HG03280 (cell line): ENCODE measurements around the gene LRIG3.
"Not testable (repeated sequence)": the region's sequence is repeated elsewhere in the genome, so short reads cannot be mapped to it uniquely, and the experiment has no call there.

Source experiments
- ATAC-seq: cut with Tn5 transposase; IDR thresholded peaks from one replicate; pipeline ENCODE4 v1.9.1; 2021; ENCODE audit warnings: mild to moderate bottlenecking, moderate library complexity; ENCODE audit not compliant: unreplicated experiment

Gene LRIG3

DNA sequence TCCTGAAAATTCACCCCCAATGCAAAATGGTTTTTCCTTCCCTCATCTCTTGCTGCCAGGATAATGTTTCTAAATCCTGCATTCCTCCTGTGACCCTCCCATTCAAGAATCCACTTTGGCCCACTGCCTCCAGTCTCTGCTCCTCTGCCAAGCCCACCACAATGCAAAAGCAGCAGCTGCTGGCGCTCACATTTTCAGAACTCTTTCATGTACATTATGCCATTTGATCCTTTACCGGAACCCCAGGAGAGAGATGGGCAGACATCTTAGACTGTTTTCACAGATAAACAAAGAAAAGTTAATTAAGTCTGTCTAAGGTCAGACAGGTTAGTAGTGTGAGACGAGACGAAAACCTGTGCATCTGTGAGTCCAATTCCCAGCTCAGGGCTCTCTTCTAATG is 12.9 kb downstream of the LRIG3 start:
- ATAC-seq: no peak

DNA sequence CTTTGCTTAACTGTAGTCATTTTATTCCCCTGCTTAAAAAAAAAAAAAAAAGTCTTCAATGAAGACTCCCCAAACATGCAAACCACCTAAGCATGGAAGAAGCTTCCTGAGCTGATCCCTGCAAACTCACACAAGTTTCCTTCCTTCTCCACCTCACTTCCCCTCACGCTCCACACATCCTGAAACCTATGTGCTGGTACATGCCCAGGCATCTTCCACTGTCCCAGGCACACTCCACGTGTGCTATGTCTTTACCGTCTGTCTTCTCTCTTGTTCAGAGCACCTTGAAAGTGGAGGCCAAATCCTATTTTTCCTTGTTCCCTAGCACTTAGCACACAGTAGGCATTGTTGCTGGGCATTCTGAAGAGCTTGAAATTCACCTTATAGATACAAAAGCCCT is 13.4 kb downstream of the LRIG3 start:
- no peak for ATAC-seq

DNA sequence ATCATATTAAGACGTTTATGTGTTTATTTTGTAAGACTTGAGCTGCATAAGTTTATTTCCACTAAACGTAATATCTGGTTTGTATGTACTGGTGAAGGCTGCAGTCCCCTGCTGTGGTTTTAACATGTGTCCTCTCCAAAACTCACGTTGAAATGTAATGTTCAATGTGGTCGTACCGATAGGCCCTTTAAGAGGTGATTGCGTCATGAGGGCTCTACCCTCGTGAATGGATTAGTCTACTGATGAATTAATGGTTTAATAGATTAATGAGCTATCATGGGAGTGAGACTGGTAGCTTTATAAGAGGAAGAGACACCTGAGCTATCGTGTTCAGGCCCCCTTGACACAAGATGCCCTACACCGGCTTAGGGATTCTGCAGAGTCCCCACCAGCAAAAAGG is 14.9 kb downstream of the LRIG3 start:
- no peak for ATAC-seq

DNA sequence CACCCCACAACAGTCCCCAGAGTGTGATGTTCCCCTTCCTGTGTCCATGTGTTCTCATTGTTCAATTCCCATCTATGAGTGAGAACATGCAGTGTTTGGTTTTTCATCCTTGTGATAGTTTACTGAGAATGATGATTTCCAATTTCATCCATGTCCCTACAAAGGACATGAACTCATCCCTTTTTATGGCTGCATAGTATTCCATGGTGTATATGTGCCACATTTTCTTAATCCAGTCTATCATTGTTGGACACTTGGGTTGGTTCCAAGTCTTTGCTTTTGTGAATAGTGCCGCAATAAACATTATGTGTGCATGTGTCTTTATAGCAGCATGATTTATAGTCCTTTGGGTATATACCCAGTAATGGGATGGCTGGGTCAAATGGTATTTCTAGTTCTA is 17.6 kb downstream of the LRIG3 start:
- ATAC-seq: not testable (repeated sequence)

DNA sequence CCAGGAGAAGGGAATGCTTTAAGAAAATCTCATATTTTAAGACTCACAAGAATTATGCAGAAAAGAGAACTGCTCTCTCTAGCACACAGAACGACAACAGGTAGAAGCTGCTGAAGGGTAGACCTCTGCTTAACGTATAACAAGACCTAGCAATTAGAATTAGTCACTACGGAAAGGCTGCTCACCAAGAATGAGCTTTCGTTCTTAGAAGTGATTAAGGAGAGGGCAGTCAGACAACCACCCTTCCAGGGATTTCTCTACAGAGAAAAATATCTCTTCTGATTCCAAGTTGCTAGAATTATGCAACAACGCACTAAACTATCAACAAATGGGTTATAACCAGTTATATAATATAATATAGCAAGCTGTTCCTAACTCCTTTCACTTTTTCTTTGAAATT is 18.6 kb downstream of the LRIG3 start:
- ATAC-seq: no peak

DNA sequence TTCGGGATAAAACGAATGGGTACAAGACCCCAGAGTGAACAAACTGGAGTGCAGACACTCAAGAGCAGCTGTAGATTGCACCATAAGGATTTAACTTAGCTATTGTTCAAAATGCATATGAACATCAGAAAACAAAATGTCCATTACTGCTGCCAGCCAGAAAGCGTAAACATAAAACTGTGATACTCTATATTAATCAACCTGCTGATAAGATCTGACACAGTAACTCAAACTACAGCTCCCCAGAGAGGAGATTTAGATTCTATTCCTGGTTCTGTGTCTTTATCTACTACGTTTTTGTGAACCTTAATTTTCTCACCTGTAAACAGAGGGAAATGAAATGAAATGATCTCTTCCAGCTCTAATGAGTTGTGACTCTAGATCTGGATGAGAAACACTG is 22.3 kb downstream of the LRIG3 start:
- no peak for ATAC-seq

DNA sequence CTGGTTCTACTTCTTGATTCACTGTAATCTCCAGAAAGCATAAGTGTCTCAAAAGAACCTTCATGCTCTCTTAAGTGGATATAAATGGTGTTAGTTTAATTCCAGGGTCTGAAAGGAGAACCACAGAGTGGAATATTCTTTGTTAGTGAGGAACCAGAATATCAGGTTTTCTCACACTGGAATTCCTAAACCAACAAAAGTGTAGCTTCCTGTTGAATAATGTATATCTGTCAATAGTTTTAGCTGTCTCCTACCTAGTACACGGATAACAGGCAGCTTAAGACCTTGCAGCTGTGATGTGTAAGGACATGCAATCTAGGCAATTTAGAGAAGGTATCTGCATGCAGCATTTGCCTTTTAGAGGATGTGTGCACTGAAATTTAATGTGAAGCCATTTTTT is 24.0 kb downstream of the LRIG3 start:
- no peak for ATAC-seq

DNA sequence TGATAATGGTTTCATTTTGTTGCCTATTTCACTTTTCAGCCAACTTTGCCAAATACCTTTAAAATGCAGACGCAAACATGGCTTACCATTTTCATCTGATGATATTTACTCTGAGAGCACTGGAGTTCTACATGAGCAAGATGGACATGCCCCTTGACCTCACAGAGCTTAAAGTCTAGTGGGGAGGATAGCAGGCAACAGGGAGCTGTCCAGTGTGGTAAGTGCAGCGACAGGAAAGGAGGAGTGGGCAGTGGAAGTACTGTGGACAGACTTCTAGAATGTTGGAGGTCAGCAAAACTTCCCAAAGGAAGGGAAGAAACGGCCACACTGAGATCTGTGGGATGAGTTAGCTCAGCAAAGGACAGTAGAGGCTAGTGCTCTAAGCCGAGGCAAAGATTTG is 25.3 kb downstream of the LRIG3 start:
- no peak for ATAC-seq

DNA sequence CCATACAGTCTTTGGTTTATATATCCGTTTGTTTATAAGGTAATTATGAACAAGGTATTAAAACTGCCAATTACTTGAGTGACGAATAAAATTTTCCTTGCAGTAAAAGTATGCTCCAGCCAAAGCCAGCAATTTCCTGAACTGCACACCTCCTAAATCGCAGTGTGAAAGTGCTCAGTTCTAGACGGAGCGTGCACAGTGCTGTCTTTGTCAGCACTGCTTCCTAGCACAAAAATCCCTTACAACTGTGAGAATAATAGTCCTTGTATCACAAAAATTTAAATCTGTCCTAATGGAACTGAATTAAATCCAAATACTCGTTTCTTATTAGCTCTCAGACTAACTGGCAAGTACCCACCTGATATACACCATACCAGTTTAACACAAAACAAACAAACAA is 26.3 kb downstream of the LRIG3 start:
- ATAC-seq: no peak

DNA sequence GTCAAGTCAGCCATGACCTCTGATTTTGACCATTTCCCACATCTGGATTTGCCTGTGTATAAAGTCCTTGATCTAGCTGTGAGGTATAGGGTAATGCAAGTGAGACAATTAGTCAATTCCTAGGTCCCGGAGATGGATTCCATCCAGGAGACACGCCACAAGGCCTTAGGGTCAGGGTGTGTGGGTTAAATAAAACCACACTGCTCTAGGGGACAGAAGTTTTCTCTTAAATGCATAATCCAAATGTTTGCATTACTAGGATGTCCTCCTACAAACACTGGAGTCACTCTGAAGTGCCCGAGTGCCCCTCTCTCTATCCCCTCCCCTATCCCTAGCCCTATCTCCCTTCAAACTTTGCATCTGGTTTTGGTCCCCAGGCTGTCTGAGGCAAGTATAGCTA is 26.8 kb downstream of the LRIG3 start:
- ATAC-seq: no peak

DNA sequence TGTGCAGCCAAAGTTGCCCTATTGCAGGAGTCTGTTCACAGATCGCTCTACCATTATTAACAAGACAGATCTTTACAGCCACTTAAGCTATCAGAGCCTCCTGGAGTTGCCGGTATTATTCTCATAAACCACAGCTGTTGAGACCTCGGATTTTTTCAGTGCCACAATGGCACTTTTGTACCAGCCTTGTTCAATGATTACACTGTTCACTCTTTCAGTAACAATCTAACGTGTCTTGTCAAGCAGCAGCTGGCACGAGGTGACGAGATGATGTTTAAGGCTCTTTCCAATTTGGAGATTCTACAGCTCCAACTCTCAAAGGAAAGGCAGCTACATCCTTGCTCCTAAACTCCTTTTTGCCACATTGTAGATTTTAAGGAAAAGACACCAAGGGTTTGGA is 30.7 kb downstream of the LRIG3 start:
- no peak for ATAC-seq

DNA sequence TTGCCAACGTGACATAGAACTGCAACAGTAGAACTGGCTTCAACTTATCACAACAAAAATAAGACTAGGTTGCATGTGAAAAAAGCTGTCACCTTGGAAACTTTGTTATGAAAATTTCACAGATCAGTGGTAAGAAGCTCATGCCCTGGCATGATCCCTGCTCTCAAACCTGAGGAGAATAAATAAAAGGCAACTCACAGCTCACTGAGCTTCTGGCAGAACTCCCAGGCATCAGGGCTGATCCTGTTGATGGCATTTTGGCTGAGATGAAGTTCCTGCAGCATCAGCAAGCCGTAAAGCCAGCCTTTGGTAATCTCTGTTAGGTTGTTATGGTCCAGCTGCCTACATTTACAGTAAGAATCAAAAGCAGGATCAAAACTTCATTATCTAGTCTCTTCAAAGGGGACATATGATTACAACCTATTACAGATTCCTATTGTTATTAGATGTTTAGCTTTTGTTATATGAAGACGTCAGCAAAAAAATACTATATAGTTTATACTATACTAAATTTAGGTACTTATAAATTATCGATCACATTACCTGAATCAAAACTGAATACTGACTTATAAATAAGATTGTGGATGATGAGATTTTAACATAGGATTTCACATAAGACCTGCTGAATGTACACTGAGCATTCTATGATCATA is 32.0 kb downstream of the LRIG3 start:
- no peak for ATAC-seq

DNA sequence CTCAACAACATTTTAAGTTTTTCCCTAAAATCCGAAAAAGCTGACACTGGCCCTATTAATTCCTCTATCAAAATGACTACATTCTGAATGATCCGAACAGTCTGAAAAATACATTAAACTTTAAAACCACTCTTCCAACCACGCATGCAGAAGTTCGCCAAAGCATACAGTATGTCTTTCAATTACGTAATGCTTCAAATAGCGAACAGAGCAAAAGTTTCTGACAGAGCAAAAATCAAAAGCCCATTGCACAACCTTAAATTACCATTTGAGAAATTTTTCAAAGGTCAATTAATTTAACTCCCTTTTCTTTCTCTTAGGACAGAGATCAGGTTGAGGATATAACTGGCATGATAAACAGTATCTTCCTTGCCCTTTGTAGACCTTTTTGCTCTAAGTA is 33.2 kb downstream of the LRIG3 start:
- ATAC-seq: no peak

DNA sequence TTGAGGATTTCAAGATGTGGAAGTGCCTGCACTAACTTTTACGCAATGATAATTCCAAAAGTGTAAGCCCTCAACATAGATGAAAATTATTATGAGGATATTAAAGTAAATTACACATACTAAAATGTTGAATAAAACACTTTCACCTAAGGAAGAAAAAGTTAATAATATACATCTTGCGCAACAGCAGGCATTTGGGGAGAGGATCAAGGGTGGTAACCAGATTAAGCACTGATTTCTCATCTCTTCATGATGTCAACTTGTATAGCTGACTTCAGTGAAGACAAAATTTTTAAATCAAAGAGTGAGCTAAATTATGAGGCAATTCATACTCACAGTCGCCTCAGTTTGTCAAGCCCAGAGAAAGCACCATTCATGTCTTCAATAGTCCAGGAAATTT is 33.8 kb downstream of the LRIG3 start:
- ATAC-seq: no peak

DNA sequence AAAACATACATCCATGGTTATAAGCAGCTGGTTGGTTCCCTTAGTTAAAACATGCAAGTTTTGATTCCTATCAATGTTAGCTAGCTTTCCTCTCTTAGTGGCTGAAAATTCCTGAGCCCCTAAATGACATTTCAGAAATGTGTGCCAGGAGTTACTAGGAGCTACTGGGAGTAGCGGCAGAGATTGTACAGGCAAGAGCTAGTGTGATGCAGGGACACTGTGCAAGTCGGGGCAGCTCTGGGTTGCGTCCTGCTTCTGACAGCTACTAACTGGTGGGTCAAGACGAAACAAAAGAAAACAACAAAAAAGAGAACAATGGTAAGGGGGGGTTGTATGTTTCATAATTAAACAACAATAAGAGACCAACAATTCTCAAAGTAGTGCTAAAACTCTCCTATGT is 35.4 kb downstream of the LRIG3 start:
- ATAC-seq: no peak

DNA sequence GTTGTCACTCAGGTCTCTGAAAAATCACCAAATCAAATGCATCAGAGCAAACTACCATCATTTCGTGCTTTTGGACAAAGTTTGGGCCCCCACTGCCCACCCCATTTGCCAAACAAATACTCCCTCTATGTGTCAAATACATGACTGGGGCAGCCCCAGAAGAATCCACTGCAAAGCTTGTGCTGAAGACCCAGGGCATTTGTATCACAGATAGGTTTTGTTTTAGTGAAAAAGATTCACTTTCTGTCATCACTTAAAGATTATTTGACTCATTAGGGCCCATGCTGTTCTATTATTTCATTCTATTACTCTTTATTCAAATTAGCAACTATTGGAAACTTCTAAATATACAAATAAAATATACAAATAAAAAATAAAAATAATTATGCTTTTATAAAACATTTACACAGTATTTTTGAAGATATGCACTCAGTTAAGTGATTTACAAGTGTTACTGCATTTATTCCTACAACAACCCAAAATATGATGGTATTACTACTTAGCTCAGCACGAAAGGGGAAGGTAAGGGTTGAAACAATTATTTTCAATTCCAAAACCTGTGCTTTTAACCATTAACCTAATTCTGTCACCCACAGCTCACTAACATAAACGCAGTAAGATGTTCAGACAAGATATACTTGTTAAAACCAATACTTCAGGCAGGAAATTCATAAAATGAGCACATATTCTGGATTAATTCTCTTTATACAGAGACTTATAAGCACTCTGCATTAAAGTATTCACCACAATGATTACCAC is 36.5 kb downstream of the LRIG3 start:
- no peak for ATAC-seq

DNA sequence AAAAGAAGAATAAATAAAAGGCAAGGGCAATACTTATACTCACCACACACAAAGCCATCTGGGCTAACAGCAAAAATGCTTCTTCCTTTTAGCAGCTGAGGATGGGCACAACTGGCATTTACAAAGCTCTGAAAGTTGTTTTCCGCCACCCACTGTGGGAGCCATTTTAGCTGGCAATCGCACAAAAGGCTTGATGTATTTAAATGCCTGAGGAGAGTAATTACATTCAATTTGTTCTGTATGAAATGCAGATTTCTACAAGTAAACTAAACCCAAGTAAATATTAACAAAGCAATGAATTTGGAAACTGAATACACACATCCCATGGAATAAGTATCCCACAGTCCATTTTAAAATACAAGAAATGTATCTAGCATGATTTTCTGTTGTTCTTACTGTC is 37.5 kb downstream of the LRIG3 start:
- ATAC-seq: no peak

DNA sequence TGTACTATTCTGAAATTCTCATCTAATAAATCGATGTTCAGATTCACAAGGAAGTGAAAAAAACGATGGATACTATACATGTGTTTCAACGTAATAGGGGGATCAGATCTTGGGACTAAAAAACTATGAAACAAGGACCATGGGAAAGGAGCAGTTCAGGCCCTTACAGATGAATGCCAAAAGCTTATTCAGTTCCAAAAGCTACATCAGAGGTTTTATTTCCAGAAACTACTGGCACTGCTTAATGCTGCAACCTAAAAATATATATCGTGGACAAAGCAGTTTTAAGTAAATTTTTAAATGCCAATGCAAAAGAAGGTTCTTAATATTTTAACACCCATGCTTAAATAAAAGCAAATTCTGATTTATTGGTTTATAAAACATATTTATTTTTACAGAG is 38.5 kb downstream of the LRIG3 start:
- no peak for ATAC-seq

DNA sequence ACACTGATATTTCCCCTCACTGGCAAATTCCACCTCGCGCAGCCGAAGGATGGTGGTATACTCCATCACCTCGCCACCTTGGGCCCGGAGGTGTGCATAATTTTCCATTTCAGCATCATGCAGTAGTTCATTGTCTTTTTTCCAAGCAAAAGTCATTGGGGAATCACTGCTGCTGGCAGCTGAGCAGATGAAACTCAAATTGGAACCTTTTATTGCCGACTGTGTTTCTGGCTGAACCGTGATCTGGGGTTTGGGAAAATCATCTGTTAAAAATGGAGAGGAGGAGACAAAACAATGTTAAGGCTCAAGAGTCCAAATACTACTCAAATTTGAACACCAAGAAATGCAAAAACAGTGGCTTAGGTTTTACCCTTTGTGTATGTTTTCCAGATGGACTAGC is 39.7 kb downstream of the LRIG3 start:
- no peak for ATAC-seq

DNA sequence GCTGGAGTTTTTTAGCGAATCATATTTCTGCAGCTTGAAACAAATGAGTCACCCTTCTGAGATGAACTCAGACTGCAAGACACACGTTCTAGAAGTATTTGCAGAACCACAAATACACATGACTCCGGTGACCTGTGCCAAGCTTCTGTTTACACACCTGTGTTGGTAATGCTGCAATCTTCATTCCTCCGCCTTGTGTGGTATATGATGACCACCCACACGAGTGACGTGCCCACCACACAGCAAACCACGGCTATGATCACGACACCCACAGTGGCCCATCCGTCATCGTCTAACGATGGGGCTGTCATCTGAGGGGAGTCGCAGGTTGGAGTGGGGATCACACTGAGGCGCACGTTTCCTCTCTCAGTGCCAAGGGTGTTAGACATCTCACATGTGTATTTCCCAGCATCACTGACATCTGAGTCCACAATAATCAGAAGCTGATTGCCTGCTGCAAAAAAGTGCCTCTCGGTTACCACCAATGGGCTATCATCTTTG is 43.0 kb downstream of the LRIG3 start:
- ATAC-seq: no peak

DNA sequence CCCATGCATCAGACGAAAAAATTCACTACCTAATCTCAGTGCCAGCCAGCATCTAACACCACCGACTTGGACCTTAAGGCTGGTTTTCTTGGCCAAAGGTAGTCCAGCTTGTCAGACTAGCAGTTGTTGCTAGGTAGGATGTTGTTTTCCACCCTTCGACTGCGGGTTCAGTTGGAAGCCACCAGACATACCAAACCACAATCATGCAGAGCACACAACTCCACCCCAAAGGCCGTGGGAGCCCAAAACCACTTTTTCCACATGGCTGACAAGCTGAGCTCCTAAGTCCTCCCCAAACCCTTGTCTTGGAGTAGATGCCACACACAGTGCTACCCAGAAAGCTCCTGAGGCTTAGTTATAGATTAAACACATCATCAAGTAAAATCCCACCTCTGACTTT is 46.8 kb downstream of the LRIG3 start:
- ATAC-seq: no peak

DNA sequence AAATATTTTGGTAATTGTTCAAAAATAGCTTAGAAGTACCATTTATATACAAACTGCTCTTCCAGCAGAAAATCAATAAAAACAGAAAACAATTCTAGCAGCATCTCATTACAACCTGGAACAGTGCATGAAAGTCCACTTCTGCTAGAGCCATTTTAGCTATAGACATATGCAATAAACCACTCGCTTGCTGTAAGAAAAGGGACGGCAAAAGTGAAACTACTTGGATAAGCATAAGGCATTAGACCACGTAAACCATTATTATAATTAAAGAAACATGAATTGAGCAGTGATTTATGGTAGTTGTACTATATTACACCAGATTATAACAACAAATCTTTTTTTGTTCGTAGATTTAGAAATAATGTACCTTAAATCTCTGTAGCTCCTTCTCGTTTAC is 48.7 kb downstream of the LRIG3 start:
- ATAC-seq: no peak

DNA sequence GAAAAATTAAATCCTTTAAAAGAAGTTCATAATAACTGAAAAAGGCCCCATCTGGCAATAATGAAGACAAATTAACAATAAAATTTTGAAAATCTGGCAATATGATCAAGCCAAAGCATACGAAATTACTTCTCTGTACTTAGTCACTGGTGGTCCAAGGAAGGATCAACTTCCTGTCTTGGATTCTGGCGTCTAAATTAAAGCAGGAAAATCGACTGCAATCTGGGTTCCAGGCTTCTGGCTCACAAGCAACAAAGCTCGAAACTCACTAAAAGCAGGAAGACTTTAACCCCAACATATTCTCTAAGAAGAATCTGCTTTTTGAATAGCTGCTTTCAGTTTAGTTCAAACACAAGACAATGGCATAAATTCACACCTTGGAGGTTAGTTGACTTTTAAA is 49.7 kb downstream of the LRIG3 start:
- ATAC-seq: no peak
